ENCODE results near the gene CENPW. TPM values are rescaled to one million over a fixed set of nuclear protein-coding genes. Genes with fewer than 3 reads are reported as not detected.

CENPW gene
- total RNA-seq, 1 experiment from 2014 or later, result 90.4 TPM

GRCh38 chr6:126293891-126294524, 45.9 kb upstream of the CENPW start:
- no peaks in the 10 kb centered on the region for H3K36me3 Mint-ChIP-seq
- POLR2A ChIA-PET, result no interaction called here

DNA sequence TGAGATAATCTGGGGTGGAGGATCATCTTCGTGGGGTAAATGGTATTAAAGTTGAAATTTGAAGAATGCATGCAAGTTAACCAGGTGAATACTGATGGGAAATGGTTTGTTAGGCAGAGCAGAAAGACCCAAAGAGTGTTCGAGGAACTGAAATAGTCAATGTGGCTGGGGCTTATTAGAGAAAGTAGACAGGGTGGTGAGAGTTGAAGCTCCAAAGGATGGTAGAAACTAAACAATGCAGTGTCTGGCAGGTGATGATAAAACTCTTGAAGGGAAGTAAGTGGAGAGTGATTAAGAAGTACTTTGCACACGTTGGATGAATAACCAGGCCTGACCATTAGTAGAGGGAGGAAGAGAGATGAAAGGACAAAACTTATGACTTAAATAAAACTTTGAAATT, 39.8 kb upstream of the CENPW start:
- H3K36me3 Mint-ChIP-seq, result no peaks in the 10 kb centered on the region
- POLR2A ChIA-PET, result no interaction called here
- H3K9me3 Mint-ChIP-seq, result no peaks in the 10 kb centered on the region
- CTCF ChIA-PET, result no interaction called here
- H3K27me3 Mint-ChIP-seq (ENCODE audit: low read depth), result no peaks in the 10 kb centered on the region
- H3K27ac Mint-ChIP-seq, result peak overlapping the region; percentile 11; the same call in 1 of the 2 replicates
- peaks cover 4% of the 10 kb centered on the region for H3K4me1 Mint-ChIP-seq
- ATAC-seq, result no peak
- no peak overlapping the region for H3K4me3 Mint-ChIP-seq
- DNase-seq (ENCODE audit: low spot score), result no peak
- TF ChIP-seq NR1H2 (CRISPR knock-in tag; IDR thresholded peaks at IDR 0.05) (no peak), ELF4 (CRISPR knock-in tag; IDR thresholded peaks at IDR 0.05; ENCODE audit: low read depth) (no peak), ZNF512 (CRISPR knock-in tag; IDR thresholded peaks at IDR 0.05; ENCODE audit: borderline replicate concordance) (no peak), ZBTB21 (CRISPR knock-in tag; IDR thresholded peaks at IDR 0.05; ENCODE audit: borderline replicate concordance) (no peak), TEAD4 (CRISPR knock-in tag; IDR thresholded peaks at IDR 0.05) (no peak), GRHL2 (CRISPR knock-in tag; IDR thresholded peaks at IDR 0.05; ENCODE audit: insufficient replicate concordance, severe bottlenecking) (no peak), E2F1 (CRISPR knock-in tag; IDR thresholded peaks at IDR 0.05) (no peak), TEAD1 (CRISPR knock-in tag; IDR thresholded peaks at IDR 0.05) (no peak), RORB (CRISPR knock-in tag; IDR thresholded peaks at IDR 0.05) (no peak)
- TF ChIP-seq, protein P1, sequence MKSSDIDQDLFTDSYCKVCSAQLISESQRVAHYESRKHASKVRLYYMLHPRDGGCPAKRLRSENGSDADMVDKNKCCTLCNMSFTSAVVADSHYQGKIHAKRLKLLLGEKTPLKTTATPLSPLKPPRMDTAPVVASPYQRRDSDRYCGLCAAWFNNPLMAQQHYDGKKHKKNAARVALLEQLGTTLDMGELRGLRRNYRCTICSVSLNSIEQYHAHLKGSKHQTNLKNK (CRISPR knock-in tag; IDR thresholded peaks at IDR 0.05), result no peak

More at GRCh38 chr6:126293891-126294524, 45.9 kb upstream of the CENPW start:
- Mint-ChIP-seq H3K4me1 (no peaks in the 10 kb centered on the region), H3K9me3 (no peaks in the 10 kb centered on the region), H3K27ac (no peak overlapping the region), H3K4me3 (no peak overlapping the region), H3K27me3 (ENCODE audit: low read depth) (no peaks in the 10 kb centered on the region)
- no peak for ATAC-seq
- CTCF ChIA-PET, result no interaction called here
- TF ChIP-seq ZNF263 (CRISPR knock-in tag; IDR thresholded peaks at IDR 0.05; ENCODE audit: low read depth) (no peak), FOXP1 (CRISPR knock-in tag; IDR thresholded peaks at IDR 0.05; ENCODE audit: borderline replicate concordance) (no peak), SP1 (CRISPR knock-in tag; conservative IDR thresholded peaks at IDR 0.05) (no peak), NR2C2 (CRISPR knock-in tag; IDR thresholded peaks at IDR 0.05) (no peak), SMAD3 (CRISPR knock-in tag; IDR thresholded peaks at IDR 0.05; ENCODE audit: borderline replicate concordance) (no peak), TCF7 (CRISPR knock-in tag; IDR thresholded peaks at IDR 0.05; ENCODE audit: low read depth) (no peak)
- TF ChIP-seq, protein P2, sequence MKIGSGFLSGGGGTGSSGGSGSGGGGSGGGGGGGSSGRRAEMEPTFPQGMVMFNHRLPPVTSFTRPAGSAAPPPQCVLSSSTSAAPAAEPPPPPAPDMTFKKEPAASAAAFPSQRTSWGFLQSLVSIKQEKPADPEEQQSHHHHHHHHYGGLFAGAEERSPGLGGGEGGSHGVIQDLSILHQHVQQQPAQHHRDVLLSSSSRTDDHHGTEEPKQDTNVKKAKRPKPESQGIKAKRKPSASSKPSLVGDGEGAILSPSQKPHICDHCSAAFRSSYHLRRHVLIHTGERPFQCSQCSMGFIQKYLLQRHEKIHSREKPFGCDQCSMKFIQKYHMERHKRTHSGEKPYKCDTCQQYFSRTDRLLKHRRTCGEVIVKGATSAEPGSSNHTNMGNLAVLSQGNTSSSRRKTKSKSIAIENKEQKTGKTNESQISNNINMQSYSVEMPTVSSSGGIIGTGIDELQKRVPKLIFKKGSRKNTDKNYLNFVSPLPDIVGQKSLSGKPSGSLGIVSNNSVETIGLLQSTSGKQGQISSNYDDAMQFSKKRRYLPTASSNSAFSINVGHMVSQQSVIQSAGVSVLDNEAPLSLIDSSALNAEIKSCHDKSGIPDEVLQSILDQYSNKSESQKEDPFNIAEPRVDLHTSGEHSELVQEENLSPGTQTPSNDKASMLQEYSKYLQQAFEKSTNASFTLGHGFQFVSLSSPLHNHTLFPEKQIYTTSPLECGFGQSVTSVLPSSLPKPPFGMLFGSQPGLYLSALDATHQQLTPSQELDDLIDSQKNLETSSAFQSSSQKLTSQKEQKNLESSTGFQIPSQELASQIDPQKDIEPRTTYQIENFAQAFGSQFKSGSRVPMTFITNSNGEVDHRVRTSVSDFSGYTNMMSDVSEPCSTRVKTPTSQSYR (CRISPR knock-in tag; IDR thresholded peaks at IDR 0.05), result no peak
- TF ChIP-seq, protein P3, sequence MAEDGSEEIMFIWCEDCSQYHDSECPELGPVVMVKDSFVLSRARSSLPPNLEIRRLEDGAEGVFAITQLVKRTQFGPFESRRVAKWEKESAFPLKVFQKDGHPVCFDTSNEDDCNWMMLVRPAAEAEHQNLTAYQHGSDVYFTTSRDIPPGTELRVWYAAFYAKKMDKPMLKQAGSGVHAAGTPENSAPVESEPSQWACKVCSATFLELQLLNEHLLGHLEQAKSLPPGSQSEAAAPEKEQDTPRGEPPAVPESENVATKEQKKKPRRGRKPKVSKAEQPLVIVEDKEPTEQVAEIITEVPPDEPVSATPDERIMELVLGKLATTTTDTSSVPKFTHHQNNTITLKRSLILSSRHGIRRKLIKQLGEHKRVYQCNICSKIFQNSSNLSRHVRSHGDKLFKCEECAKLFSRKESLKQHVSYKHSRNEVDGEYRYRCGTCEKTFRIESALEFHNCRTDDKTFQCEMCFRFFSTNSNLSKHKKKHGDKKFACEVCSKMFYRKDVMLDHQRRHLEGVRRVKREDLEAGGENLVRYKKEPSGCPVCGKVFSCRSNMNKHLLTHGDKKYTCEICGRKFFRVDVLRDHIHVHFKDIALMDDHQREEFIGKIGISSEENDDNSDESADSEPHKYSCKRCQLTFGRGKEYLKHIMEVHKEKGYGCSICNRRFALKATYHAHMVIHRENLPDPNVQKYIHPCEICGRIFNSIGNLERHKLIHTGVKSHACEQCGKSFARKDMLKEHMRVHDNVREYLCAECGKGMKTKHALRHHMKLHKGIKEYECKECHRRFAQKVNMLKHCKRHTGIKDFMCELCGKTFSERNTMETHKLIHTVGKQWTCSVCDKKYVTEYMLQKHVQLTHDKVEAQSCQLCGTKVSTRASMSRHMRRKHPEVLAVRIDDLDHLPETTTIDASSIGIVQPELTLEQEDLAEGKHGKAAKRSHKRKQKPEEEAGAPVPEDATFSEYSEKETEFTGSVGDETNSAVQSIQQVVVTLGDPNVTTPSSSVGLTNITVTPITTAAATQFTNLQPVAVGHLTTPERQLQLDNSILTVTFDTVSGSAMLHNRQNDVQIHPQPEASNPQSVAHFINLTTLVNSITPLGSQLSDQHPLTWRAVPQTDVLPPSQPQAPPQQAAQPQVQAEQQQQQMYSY (CRISPR knock-in tag; IDR thresholded peaks at IDR 0.05), result no peak
- TF ChIP-seq, protein P4, sequence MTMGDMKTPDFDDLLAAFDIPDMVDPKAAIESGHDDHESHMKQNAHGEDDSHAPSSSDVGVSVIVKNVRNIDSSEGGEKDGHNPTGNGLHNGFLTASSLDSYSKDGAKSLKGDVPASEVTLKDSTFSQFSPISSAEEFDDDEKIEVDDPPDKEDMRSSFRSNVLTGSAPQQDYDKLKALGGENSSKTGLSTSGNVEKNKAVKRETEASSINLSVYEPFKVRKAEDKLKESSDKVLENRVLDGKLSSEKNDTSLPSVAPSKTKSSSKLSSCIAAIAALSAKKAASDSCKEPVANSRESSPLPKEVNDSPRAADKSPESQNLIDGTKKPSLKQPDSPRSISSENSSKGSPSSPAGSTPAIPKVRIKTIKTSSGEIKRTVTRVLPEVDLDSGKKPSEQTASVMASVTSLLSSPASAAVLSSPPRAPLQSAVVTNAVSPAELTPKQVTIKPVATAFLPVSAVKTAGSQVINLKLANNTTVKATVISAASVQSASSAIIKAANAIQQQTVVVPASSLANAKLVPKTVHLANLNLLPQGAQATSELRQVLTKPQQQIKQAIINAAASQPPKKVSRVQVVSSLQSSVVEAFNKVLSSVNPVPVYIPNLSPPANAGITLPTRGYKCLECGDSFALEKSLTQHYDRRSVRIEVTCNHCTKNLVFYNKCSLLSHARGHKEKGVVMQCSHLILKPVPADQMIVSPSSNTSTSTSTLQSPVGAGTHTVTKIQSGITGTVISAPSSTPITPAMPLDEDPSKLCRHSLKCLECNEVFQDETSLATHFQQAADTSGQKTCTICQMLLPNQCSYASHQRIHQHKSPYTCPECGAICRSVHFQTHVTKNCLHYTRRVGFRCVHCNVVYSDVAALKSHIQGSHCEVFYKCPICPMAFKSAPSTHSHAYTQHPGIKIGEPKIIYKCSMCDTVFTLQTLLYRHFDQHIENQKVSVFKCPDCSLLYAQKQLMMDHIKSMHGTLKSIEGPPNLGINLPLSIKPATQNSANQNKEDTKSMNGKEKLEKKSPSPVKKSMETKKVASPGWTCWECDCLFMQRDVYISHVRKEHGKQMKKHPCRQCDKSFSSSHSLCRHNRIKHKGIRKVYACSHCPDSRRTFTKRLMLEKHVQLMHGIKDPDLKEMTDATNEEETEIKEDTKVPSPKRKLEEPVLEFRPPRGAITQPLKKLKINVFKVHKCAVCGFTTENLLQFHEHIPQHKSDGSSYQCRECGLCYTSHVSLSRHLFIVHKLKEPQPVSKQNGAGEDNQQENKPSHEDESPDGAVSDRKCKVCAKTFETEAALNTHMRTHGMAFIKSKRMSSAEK (CRISPR knock-in tag; IDR thresholded peaks at IDR 0.05; ENCODE audit: borderline replicate concordance), result no peak
- no peak for DNase-seq (ENCODE audit: low spot score)

Data from WTC11 (cell line).